ENCODE results near the gene SBDS.

- TF ChIP-seq CTCF (conservative IDR thresholded peaks at IDR 0.05; ENCODE audit: low read length) (no peak), EZH2phosphoT487 (IDR thresholded peaks at IDR 0.05; ENCODE audit: borderline replicate concordance, low read depth, low read length) (no peak)
Measured at GRCh38 chr7:66950763-66951162, 44.6 kb downstream of the SBDS start.

All from OCI-LY7 (cell line).